RCC 7860 (cell line): ENCODE results near the gene CPN1.
"Not testable (repeated sequence)": the region's sequence is repeated elsewhere in the genome, so short reads cannot be mapped to it uniquely, and the experiment has no call there.

Source experiments
- DNase-seq: peaks from one replicate; pipeline ENCODE4 v3.0.0-alpha.2; 2015; ENCODE audit warnings: low spot score
- FAIRE-seq: peaks from 2 replicates; lab custom pipeline; 2012; peaks lifted over from hg19 to GRCh38; lab: Jason Lieb, UNC

CPN1 gene

GRCh38 chr10:100081075-100082001, at the start of gene CPN1:
Gene CPN1 (minus strand): TSS chr10:100081869. CDS start chr10:100081625, 244 bp downstream.
- FAIRE-seq = no peak
- DNase-seq = no peak

- FAIRE-seq (no peak), DNase-seq (no peak)
Measured at GRCh38 chr10:100130831-100131230, 49.2 kb upstream of the CPN1 start.

GRCh38 chr10:100129424-100129823, 47.8 kb upstream of the CPN1 start:
- DNase-seq (no peak), FAIRE-seq (no peak)

GRCh38 chr10:100128951-100129350, 47.3 kb upstream of the CPN1 start:
- no peak for FAIRE-seq
- no peak for DNase-seq

- not testable (repeated sequence) for FAIRE-seq
Measured at GRCh38 chr10:100125335-100125734, 43.7 kb upstream of the CPN1 start.

GRCh38 chr10:100124097-100124496, 42.4 kb upstream of the CPN1 start:
- FAIRE-seq (no peak), DNase-seq (no peak)

More at GRCh38 chr10:100125335-100125734, 43.7 kb upstream of the CPN1 start:
- DNase-seq = not testable (repeated sequence)

GRCh38 chr10:100122780-100123179, 41.1 kb upstream of the CPN1 start:
- no peak for FAIRE-seq

GRCh38 chr10:100120550-100120949, 38.9 kb upstream of the CPN1 start:
- no peak for DNase-seq
- no peak for FAIRE-seq

More at GRCh38 chr10:100122780-100123179, 41.1 kb upstream of the CPN1 start:
- no peak for DNase-seq

GRCh38 chr10:100119726-100120125, 38.1 kb upstream of the CPN1 start:
- DNase-seq = no peak
- FAIRE-seq = no peak

GRCh38 chr10:100114976-100115770, 33.5 kb upstream of the CPN1 start:
- FAIRE-seq (no peak), DNase-seq (no peak)

GRCh38 chr10:100114460-100114859, 32.8 kb upstream of the CPN1 start:
- no peak for DNase-seq
- FAIRE-seq = no peak

- no peak for DNase-seq
- FAIRE-seq = no peak
Measured at GRCh38 chr10:100109670-100110069, 28.0 kb upstream of the CPN1 start.

- no peak for FAIRE-seq
- no peak for DNase-seq
Measured at GRCh38 chr10:100106865-100107264, 25.2 kb upstream of the CPN1 start.

GRCh38 chr10:100104300-100104699, 22.6 kb upstream of the CPN1 start:
- no peak for FAIRE-seq
- no peak for DNase-seq

GRCh38 chr10:100103581-100103980, 21.9 kb upstream of the CPN1 start:
- FAIRE-seq (no peak), DNase-seq (no peak)

GRCh38 chr10:100101192-100102076, 19.8 kb upstream of the CPN1 start:
- FAIRE-seq = no peak
- no peak for DNase-seq

- FAIRE-seq = no peak
- DNase-seq = no peak
Measured at GRCh38 chr10:100100651-100101184, 19.0 kb upstream of the CPN1 start.

- no peak for DNase-seq
- no peak for FAIRE-seq
Measured at GRCh38 chr10:100089241-100089640, 7.6 kb upstream of the CPN1 start.

GRCh38 chr10:100086708-100087107, 5.0 kb upstream of the CPN1 start:
- FAIRE-seq, DNase-seq: not testable (repeated sequence)

- no peak for DNase-seq
- FAIRE-seq = no peak
Measured at GRCh38 chr10:100085596-100085995, 3.9 kb upstream of the CPN1 start.
